ENCODE results near the gene UBC. TPM values are rescaled to one million over a fixed set of nuclear protein-coding genes. Genes with fewer than 3 reads are reported as not detected.

UBC gene
- total and polyA plus RNA-seq, 8 donors: 409 to 1,431 (median 1,011) TPM

DNA sequence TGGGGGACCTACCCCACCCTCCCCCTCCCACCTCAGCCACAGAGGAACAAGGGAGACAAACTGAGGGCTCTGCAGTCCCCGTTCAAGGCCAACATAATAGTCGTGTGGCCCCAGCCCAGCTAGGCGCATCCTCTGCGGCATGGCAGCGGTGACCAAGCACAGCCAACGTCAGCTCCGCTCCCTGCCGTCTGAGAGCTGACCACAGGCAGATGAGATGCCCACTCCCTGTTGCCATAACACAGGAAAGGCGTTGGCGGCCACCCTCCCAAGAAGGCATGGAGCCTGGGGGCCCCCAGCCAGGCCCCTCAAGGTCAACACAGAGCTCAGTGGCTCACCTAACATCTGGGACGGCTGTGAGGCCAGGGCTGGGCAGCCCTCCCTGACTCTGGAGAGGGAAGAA is 32.6 kb upstream of the UBC start:
- 50 to 96% (median 89%) methylated on average over 1 to 11 of the region's 11 CpGs for WGBS, 5 donors
- no peak for DNase-seq
- H3K27me3 ChIP-seq: no peaks in the 10 kb centered on the region
- intact Hi-C loops (cut with DNase I; ENCODE audit: low total_unique reads): no loop called here
- TF ChIP-seq POLR2AphosphoS5 (IDR thresholded peaks at IDR 0.05) (no peak), CTCF (IDR thresholded peaks at IDR 0.05) (no peak), EP300 (IDR thresholded peaks at IDR 0.05) (no peak), POLR2A (IDR thresholded peaks at IDR 0.05) (no peak)
- H3K27ac ChIP-seq: no peak overlapping the region
- H3K4me1 ChIP-seq: no peaks in the 10 kb centered on the region
- no peaks in the 10 kb centered on the region for H3K9me3 ChIP-seq
- H3K4me3 ChIP-seq: no peak overlapping the region
- H3K36me3 ChIP-seq: peaks cover 31 to 79% (median 74%) of the 10 kb centered on the region in 4 donors

GRCh38 chr12:124946447-124946793 is 32.0 kb upstream of the UBC start:
- H3K4me3 ChIP-seq: no peak overlapping the region
- no peak overlapping the region for H3K27ac ChIP-seq
- H3K9me3 ChIP-seq: no peaks in the 10 kb centered on the region
- peaks cover 27 to 73% (median 69%) of the 10 kb centered on the region in 4 donors for H3K36me3 ChIP-seq
- TF ChIP-seq POLR2AphosphoS5 (IDR thresholded peaks at IDR 0.05) (no peak), EP300 (IDR thresholded peaks at IDR 0.05) (no peak), CTCF (IDR thresholded peaks at IDR 0.05) (no peak), POLR2A (IDR thresholded peaks at IDR 0.05) (no peak)
- 77 to 91% (median 86%) methylated on average over 7 to 10 of the region's 10 CpGs for WGBS, 5 donors
- H3K4me1 ChIP-seq: no peaks in the 10 kb centered on the region
- no peak for DNase-seq
- H3K27me3 ChIP-seq: no peaks in the 10 kb centered on the region
- intact Hi-C loops (cut with DNase I; ENCODE audit: low total_unique reads): no loop called here

DNA sequence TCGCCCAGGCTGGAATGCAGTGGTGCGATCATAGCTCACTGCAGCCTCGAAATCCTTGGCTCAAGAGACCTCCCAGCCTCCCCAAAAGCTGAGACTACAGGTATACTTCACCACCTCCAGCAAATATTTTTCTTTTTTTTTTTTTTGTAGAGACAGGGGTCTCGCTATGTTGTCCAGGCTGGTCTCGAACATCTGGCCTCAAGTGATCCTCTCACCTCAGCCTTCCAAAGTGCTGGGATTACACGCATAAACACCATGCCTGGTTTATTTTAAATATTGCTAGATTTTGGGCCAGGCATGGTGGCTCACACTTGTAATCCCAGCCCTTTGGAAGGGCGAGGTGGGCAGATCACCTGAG is 26.7 kb upstream of the UBC start:
- Histone ChIP-seq H3K4me1 (peaks cover 17 to 39% (median 31%) of the 10 kb centered on the region in 4 donors), H3K4me3 (peak overlapping the region; percentile 41 to 53 (median 48)), H3K27ac (peak overlapping the region; percentile 84 to 94 (median 89)), H3K36me3 (peaks cover 0 to 22% (median 16%) of the 10 kb centered on the region in 4 donors), H3K9me3 (no peaks in the 10 kb centered on the region), H3K27me3 (no peaks in the 10 kb centered on the region)
- intact Hi-C loops (cut with DNase I; ENCODE audit: low total_unique reads): no loop called here
- no peak for DNase-seq
- TF ChIP-seq CTCF (IDR thresholded peaks at IDR 0.05) (no peak), POLR2A (IDR thresholded peaks at IDR 0.05) (no peak), POLR2AphosphoS5 (IDR thresholded peaks at IDR 0.05) (no peak)
- 64 to 85% (median 74%) methylated on average over 7 of the region's 7 CpGs for WGBS, 5 donors

DNA sequence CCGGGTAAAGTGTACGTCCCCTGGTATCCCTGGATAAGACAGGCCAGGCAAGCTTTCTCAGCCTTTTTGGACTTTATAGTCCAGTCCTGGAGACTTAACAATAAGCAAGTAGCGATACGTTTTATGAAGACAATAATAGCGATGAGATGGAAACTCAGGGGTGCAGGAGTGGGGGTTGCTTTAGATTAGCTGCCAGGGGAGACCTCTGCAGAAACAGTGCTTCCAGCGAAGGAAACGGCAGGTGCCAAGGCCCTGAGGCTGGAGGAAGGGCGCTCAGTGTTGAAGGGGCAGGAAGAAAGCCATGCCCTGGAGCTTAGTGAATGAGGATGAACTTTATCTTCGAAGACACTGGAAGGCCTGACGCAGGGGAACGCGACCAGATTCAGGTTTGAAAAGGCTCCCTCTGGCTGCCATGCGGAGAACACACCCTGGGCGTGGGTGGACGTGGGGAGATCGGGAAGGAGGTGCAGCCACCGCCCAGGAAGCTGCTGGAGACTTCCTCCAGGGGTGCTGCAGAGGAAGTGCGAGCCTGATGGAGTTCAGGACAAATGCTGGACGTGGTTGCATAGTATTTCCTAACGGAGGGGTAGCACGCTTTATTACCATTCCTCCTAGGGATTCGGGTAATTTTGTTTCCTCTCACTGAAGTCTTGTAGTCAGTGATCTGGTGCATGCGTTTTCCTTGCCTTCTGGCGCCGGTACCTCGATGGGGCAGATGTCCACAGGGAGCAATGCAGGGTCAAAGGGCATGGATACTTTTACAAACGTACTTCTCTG is 26.1 kb upstream of the UBC start:
- Histone ChIP-seq H3K27ac (peak overlapping the region; percentile 84 to 94 (median 89)), H3K9me3 (no peaks in the 10 kb centered on the region), H3K36me3 (peaks cover 0 to 16% (median 11%) of the 10 kb centered on the region in 4 donors), H3K27me3 (no peaks in the 10 kb centered on the region), H3K4me1 (peaks cover 17 to 39% (median 31%) of the 10 kb centered on the region in 4 donors), H3K4me3 (peak overlapping the region; percentile 41 to 53 (median 48))
- DNase-seq: peak; percentile 89 to 95
- TF ChIP-seq EP300 (IDR thresholded peaks at IDR 0.05): no peak
- TF ChIP-seq CTCF (IDR thresholded peaks at IDR 0.05): peak in 5 of 7 experiments; percentile 89 to 98 (median 96)
- TF ChIP-seq POLR2AphosphoS5 (IDR thresholded peaks at IDR 0.05): peak; percentile 45 to 91 (median 77)
- intact Hi-C loops (cut with DNase I; ENCODE audit: low total_unique reads): no loop called here
- 3 to 16% (median 10%) methylated on average over 27 of the region's 27 CpGs for WGBS, 5 donors

All from stomach (tissue), 9 donors.